Tibial nerve (tissue), 3 donors: Measurements from ENCODE around the gene MORC2.

ENCODE experiments used
- EP300 ChIP-seq, 2 donors: sonication (generic); formaldehyde crosslinking; IDR thresholded peaks; one replicate each; pipeline ENCODE4 v1.6.1; 2017; ENCODE audit warnings: antibody characterized with exemption in 2 of 2, mild to moderate bottlenecking in 1 of 2
- POLR2A ChIP-seq, 2 donors: fragments of 450-650 bp; IDR thresholded peaks; one replicate each; pipeline ENCODE4 v1.6.1; 2017; ENCODE audit warnings: antibody characterized with exemption in 2 of 2, mild to moderate bottlenecking in 2 of 2, moderate library complexity in 2 of 2

DNA sequence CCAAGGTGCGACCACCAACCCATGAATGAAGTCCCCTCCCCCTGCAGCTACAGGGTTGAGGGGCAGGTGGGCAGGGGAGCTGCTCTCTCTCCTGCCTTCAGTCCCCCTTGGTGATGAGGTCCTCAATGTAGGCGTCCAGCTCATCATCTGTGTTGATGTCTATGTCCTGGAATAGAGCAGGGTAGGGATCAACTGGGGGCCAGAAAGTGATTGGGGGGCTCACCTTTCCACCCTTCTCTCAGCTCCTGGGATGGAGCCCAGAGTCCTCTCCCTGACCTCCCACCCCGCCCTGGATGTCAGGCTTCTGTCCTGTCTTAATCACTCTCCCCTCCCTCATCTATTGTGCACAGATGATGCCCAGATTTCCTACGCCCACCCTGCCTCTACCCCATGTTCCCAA is 41.9 kb downstream of the MORC2 start:
- TF ChIP-seq POLR2A (IDR thresholded peaks at IDR 0.05) (no peak), EP300 (IDR thresholded peaks at IDR 0.05) (no peak)
